SK-N-SH (cell line): ENCODE data around the gene NAA38. TPM values are rescaled to one million over a fixed set of nuclear protein-coding genes. Genes with fewer than 3 reads are reported as not detected.

ENCODE experiments used
- CTCF ChIA-PET: fragments of 300-600, 350-600 bp; formaldehyde crosslinking; extraction: SDS; loops from one replicate; lab custom pipeline; 2021; lab: Yijun Ruan, JAX
- POLR2A ChIA-PET: fragments of 350-600 bp; sonication (Branson Sonifier 250); formaldehyde crosslinking; extraction: SDS; loops from one replicate; lab custom pipeline; 2020; ENCODE audit warnings: antibody characterized with exemption, inconsistent platforms; lab: Yijun Ruan, JAX
- DNase-seq: peaks from one replicate; pipeline ENCODE4 v3.0.0; 2012
- H2AFZ ChIP-seq: fragments of 200-600 bp; sonication (generic); 2 replicates; pipeline ENCODE4 v1.8.1; 2016; ENCODE audit warnings: antibody characterized with exemption, mild to moderate bottlenecking, low read depth
- H3F3A ChIP-seq: fragments of 200-600 bp; sonication (generic); replicated peaks from 2 replicates; pipeline ENCODE3; 2016; ENCODE audit warnings: antibody characterized with exemption, mild to moderate bottlenecking; ENCODE audit not compliant: insufficient read depth
- H3K27ac ChIP-seq, 2 experiments: fragments of 200-500 bp in 1 of 2; fragments of 200-600 bp in 1 of 2; sonication (Bioruptor generic) in 1 of 2; sonication (generic), shearing (Covaris generic) in 1 of 2; 2 replicates each; pipeline versions ENCODE4 v1.5.1 to v1.6.1; 2014 to 2016; ENCODE audit warnings: low read depth in 2 of 2, inconsistent platforms in 1 of 2, low read length in 1 of 2, mild to moderate bottlenecking in 1 of 2, mixed read lengths in 1 of 2
- H3K27me3 ChIP-seq: fragments of 200-600 bp; sonication (generic), shearing (Covaris generic); 2 replicates; pipeline ENCODE4 v1.6.1; 2016; ENCODE audit warnings: mixed run types; ENCODE audit not compliant: insufficient read depth
- H3K36me3 ChIP-seq, 2 experiments: fragments of 200-500 bp in 1 of 2; fragments of 200-600 bp in 1 of 2; sonication (Bioruptor generic) in 1 of 2; sonication (generic) in 1 of 2; replicated peaks in 1 of 2; 2 replicates each; pipeline versions ENCODE3 to v1.5.1; 2014 to 2016; ENCODE audit warnings: low read length in 1 of 2, mild to moderate bottlenecking in 1 of 2; ENCODE audit not compliant: insufficient read depth in 2 of 2, control insufficient read depth in 1 of 2
- H3K4me1 ChIP-seq, 2 experiments: fragments of 200-500 bp in 1 of 2; fragments of 200-600 bp in 1 of 2; sonication (Bioruptor generic) in 1 of 2; sonication (generic), shearing (Covaris generic) in 1 of 2; 2 replicates each; pipeline versions ENCODE4 v1.5.1 to v1.6.1; 2014 to 2016; ENCODE audit warnings: low read depth in 1 of 2, low read length in 1 of 2, mixed run types in 1 of 2; ENCODE audit not compliant: insufficient read depth in 2 of 2, control insufficient read depth in 1 of 2
- H3K4me2 ChIP-seq: fragments of 200-600 bp; sonication (generic), shearing (Covaris generic); 2 replicates; pipeline ENCODE4 v1.6.1; 2017; ENCODE audit warnings: mixed run types
- H3K4me3 ChIP-seq, 2 experiments: fragments of 200-500 bp in 1 of 2; fragments of 200-600 bp in 1 of 2; sonication (Bioruptor generic) in 1 of 2; sonication (generic), shearing (Covaris generic) in 1 of 2; 2 replicates each; pipeline versions ENCODE4 v1.5.1 to v1.8.1; 2014 to 2016; ENCODE audit warnings: low read depth in 2 of 2, inconsistent platforms in 1 of 2, low read length in 1 of 2, mild to moderate bottlenecking in 1 of 2, mixed read lengths in 1 of 2, moderate library complexity in 1 of 2
- H3K79me2 ChIP-seq: fragments of 200-600 bp; sonication (generic); 2 replicates; pipeline ENCODE4 v1.8.1; 2017; ENCODE audit warnings: mild to moderate bottlenecking; ENCODE audit not compliant: insufficient read depth
- H3K9ac ChIP-seq: fragments of 200-600 bp; sonication (generic); 2 replicates; pipeline ENCODE4 v1.6.1; 2017; ENCODE audit warnings: mixed run types
- H3K9me2 ChIP-seq: fragments of 200-600 bp; sonication (generic); 2 replicates; pipeline ENCODE4 v1.6.1; 2017; ENCODE audit warnings: mixed run types
- H3K9me3 ChIP-seq: fragments of 200-600 bp; sonication (generic); 2 replicates; pipeline ENCODE4 v1.6.1; 2017; ENCODE audit warnings: mixed run types, mild to moderate bottlenecking, moderate library complexity
- H4K20me1 ChIP-seq: fragments of 200-600 bp; sonication (generic); 2 replicates; pipeline ENCODE4 v1.6.1; 2017; ENCODE audit warnings: mild to moderate bottlenecking, mixed run types; ENCODE audit not compliant: insufficient read depth
- CTCF ChIP-seq: fragments of 200-600 bp; sonication (generic); IDR thresholded peaks from 2 replicates; pipeline ENCODE4 v1.6.1; 2017; ENCODE audit warnings: antibody characterized with exemption, mild to moderate bottlenecking, moderate library complexity
- ELF1 ChIP-seq: IDR thresholded peaks from 2 replicates; pipeline ENCODE4 v1.4.0; 2012
- EP300 ChIP-seq, 2 experiments: IDR thresholded peaks; 2 replicates each; pipeline versions ENCODE4 v1.4.0 to v1.6.1; 2012; ENCODE audit warnings: borderline replicate concordance in 1 of 2, low read depth in 1 of 2, low read length in 1 of 2
- EZH2phosphoT487 ChIP-seq: fragments of 200-600 bp; sonication (generic); IDR thresholded peaks from 2 replicates; pipeline ENCODE4 v1.6.1; 2017; ENCODE audit warnings: low read depth, mixed run types, mild to moderate bottlenecking, antibody characterized with exemption, moderate library complexity, borderline replicate concordance
- GABPA ChIP-seq: IDR thresholded peaks from 2 replicates; pipeline ENCODE4 v1.4.0; 2012; ENCODE audit warnings: low read depth, mild to moderate bottlenecking
- GATA2 ChIP-seq: sonication (generic); formaldehyde crosslinking; IDR thresholded peaks from 2 replicates; pipeline ENCODE4 v1.5.0; 2020; ENCODE audit warnings: mild to moderate bottlenecking, missing genetic modification reagents
- MEF2A ChIP-seq: IDR thresholded peaks from 2 replicates; pipeline ENCODE4 v1.4.0; 2012; ENCODE audit warnings: low read depth, borderline replicate concordance
- MXI1 ChIP-seq: IDR thresholded peaks from 2 replicates; pipeline ENCODE4 v1.6.1; 2012; ENCODE audit warnings: mild to moderate bottlenecking, low read depth, low read length, improper control_type of control experiment
- NFIC ChIP-seq: IDR thresholded peaks from 2 replicates; pipeline ENCODE4 v1.4.0; 2012; ENCODE audit warnings: borderline replicate concordance
- NRF1 ChIP-seq: IDR thresholded peaks from 2 replicates; pipeline ENCODE4 v1.6.1; 2012; ENCODE audit warnings: low read depth, mild to moderate bottlenecking, low read length
- POLR2AphosphoS5 ChIP-seq: IDR thresholded peaks from 2 replicates; pipeline ENCODE4 v1.6.1; 2012; ENCODE audit warnings: low read depth, low read length
- RAD21 ChIP-seq: IDR thresholded peaks from 2 replicates; pipeline ENCODE4 v1.6.1; 2012; ENCODE audit warnings: mild to moderate bottlenecking, low read length
- RCOR1 ChIP-seq: fragments of 150-350 bp; IDR thresholded peaks from 2 replicates; pipeline ENCODE4 v1.6.1; 2017; ENCODE audit warnings: antibody characterized with exemption, low read length
- RFX5 ChIP-seq: IDR thresholded peaks from 2 replicates; pipeline ENCODE4 v1.6.1; 2012; ENCODE audit warnings: mild to moderate bottlenecking, improper control_type of control experiment, low read length
- RXRA ChIP-seq: IDR thresholded peaks from 2 replicates; pipeline ENCODE4 v1.4.0; 2012; ENCODE audit warnings: low read depth, mild to moderate bottlenecking, borderline replicate concordance
- TCF12 ChIP-seq: IDR thresholded peaks from 2 replicates; pipeline ENCODE4 v1.4.0; 2012
- TEAD4 ChIP-seq: IDR thresholded peaks from 2 replicates; pipeline ENCODE4 v1.4.0; 2012; ENCODE audit warnings: mild to moderate bottlenecking, borderline replicate concordance; ENCODE audit not compliant: insufficient read depth
- USF1 ChIP-seq: IDR thresholded peaks from 2 replicates; pipeline ENCODE4 v1.4.0; 2012; ENCODE audit warnings: low read depth, borderline replicate concordance
- WGBS: methylation state at CpG from one replicate; pipeline ENCODE4 v1.1.6; 2017; ENCODE audit warnings: low lambda C conversion rate; 5-methylcytosine and 5-hydroxymethylcytosine counted together
- polyA plus RNA-seq, 3 experiments: library from polyadenylated mRNA; depleted of rRNA; stranded (reverse); fragments of >200 nt; gene quantifications; 2 replicates each; pipeline ENCODE4 v1.2.3, GENCODE V29; 2012
- TF ChIP-seq, protein P1 (sequence below): fragments of 150-350 bp; IDR thresholded peaks from 2 replicates; pipeline ENCODE4 v1.6.1; 2016; ENCODE audit warnings: mild to moderate bottlenecking, low read depth, low read length
- TF ChIP-seq, protein P2 (sequence below): IDR thresholded peaks from 2 replicates; pipeline ENCODE4; 2012

Gene NAA38
- polyA plus RNA-seq, 1 of the 3 experiments (the other 2 are of a cell fraction), result 202 TPM

DNA sequence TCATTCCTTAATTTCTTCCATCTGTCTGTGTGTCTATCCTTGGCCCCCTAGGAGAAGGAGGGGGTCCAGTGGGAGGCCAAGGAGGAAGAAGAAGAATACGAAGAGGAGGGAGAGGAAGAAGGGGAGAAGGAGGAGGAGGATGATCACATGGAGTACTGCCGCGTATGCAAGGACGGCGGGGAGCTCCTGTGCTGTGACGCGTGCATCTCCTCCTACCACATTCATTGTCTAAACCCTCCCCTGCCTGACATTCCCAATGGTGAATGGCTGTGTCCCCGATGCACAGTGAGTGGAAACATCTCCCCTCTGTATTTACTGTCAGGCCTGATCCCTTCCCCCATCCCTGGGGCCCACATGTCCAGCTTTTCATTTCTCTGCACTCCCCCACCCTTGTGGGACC is 37.5 kb upstream of the NAA38 start (continued):
- no peak for TF ChIP-seq USF1
- TF ChIP-seq ELF1, result no peak
- no peak for TF ChIP-seq NRF1

- Histone ChIP-seq H3F3A (no peaks in the 10 kb centered on the region), H3K27ac (no peak overlapping the region), H3K4me3 (no peak overlapping the region), H3K9me2 (no peaks in the 10 kb centered on the region), H3K27me3 (no peaks in the 10 kb centered on the region), H4K20me1 (peaks cover 3% of the 10 kb centered on the region; the same call in 1 of the 2 replicates), H3K79me2 (peaks cover 13% of the 10 kb centered on the region), H3K4me1 (peaks cover 7 to 9% of the 10 kb centered on the region in 2 experiments; a peak in 3 of 4 replicates), H3K36me3 (peaks cover 64 to 81% of the 10 kb centered on the region in 2 experiments), H3K9ac (no peak overlapping the region), H3K9me3 (no peaks in the 10 kb centered on the region), H3K4me2 (no peak overlapping the region), H2AFZ (no peak overlapping the region)
- no peak for TF ChIP-seq RCOR1
- ChIA-PET CTCF (interaction anchor here (3.5 to 9.4 kb wide), 2 partner anchors 31 to 32 kb away, joined by 13 to 143 read pairs; no protein-coding TSS in a partner anchor), POLR2A (no interaction called here)
- DNase-seq, result no peak
- 90% methylated on average over 9 of the region's 9 CpGs for WGBS
These were observed 36.9 kb upstream of the NAA38 start for GRCh38 chr17:7894226-7894625.

DNA sequence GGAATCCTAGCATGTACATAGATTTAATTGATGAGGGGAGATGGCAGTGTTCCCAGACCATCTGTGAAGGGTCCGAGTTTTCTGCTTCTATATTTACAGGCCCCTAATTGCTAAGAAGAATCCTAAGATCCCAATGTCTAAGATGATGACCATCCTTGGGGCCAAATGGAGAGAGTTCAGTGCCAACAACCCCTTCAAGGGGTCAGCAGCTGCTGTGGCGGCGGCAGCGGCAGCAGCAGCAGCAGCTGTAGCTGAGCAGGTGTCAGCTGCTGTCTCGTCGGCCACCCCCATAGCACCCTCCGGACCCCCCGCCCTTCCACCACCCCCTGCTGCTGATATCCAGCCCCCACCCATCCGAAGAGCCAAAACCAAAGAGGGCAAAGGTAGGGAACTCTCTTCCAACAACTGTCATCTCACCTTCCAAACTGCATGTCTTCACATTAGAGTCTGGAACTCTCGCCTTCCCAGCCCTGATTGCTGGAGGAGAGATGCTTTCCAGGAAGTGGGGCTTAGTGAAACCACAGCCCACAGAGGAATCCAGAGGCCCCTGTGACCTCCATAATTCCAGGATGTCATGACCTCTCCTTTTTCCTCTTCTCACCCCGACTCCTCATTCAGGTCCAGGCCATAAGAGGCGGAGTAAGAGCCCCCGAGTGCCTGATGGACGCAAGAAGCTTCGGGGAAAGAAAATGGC is 36.0 kb upstream of the NAA38 start:
- H3K4me1 ChIP-seq, result peaks cover 15 to 18% of the 10 kb centered on the region in 2 experiments
- POLR2A ChIA-PET, result no interaction called here
- H3K4me3 ChIP-seq, result no peak overlapping the region
- no peak overlapping the region for H3K4me2 ChIP-seq
- no peak overlapping the region for H2AFZ ChIP-seq
- H3K27me3 ChIP-seq, result no peaks in the 10 kb centered on the region
- peaks cover 55 to 72% of the 10 kb centered on the region in 2 experiments for H3K36me3 ChIP-seq
- H3K9me3 ChIP-seq, result no peaks in the 10 kb centered on the region
- WGBS, result 97% methylated on average over 12 of the region's 15 CpGs
- no peaks in the 10 kb centered on the region for H3K9me2 ChIP-seq
- peaks cover 22% of the 10 kb centered on the region for H3K79me2 ChIP-seq
- no peak for DNase-seq
- peaks cover 3% of the 10 kb centered on the region; the same call in 1 of the 2 replicates for H4K20me1 ChIP-seq
- H3K9ac ChIP-seq, result no peak overlapping the region
- peaks cover 5% of the 10 kb centered on the region for H3F3A ChIP-seq
- no peak overlapping the region for H3K27ac ChIP-seq
- CTCF ChIA-PET, result interaction anchor here (1.0 to 3.5 kb wide), 2 partner anchors 28 to 31 kb away, joined by 3 to 13 read pairs; no protein-coding TSS in a partner anchor
- no peak for TF ChIP-seq NRF1
- TF ChIP-seq CTCF, result no peak
- TF ChIP-seq GABPA, result no peak
- no peak for TF ChIP-seq RAD21
- TF ChIP-seq ELF1, result no peak
- TF ChIP-seq, protein P1, sequence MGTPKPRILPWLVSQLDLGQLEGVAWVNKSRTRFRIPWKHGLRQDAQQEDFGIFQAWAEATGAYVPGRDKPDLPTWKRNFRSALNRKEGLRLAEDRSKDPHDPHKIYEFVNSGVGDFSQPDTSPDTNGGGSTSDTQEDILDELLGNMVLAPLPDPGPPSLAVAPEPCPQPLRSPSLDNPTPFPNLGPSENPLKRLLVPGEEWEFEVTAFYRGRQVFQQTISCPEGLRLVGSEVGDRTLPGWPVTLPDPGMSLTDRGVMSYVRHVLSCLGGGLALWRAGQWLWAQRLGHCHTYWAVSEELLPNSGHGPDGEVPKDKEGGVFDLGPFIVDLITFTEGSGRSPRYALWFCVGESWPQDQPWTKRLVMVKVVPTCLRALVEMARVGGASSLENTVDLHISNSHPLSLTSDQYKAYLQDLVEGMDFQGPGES, result no peak
- no peak for TF ChIP-seq GATA2 (CRISPR knock-in tag)
- no peak for TF ChIP-seq RFX5
- no peak for TF ChIP-seq POLR2AphosphoS5
- TF ChIP-seq, protein P2, sequence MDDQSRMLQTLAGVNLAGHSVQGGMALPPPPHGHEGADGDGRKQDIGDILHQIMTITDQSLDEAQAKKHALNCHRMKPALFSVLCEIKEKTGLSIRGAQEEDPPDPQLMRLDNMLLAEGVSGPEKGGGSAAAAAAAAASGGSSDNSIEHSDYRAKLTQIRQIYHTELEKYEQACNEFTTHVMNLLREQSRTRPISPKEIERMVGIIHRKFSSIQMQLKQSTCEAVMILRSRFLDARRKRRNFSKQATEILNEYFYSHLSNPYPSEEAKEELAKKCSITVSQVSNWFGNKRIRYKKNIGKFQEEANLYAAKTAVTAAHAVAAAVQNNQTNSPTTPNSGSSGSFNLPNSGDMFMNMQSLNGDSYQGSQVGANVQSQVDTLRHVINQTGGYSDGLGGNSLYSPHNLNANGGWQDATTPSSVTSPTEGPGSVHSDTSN, result no peak
- TF ChIP-seq TCF12, result no peak
- no peak for TF ChIP-seq MXI1
- no peak for TF ChIP-seq EP300 (IDR thresholded peaks at IDR 0.05; ENCODE audit: borderline replicate concordance in 1 of 2, low read depth in 1 of 2, low read length in 1 of 2)
- TF ChIP-seq EZH2phosphoT487, result no peak
- TF ChIP-seq RXRA, result no peak
- no peak for TF ChIP-seq MEF2A
- no peak for TF ChIP-seq NFIC
- no peak for TF ChIP-seq RCOR1
- no peak for TF ChIP-seq TEAD4
